Tongue (tissue), 2 donors: Measurements from ENCODE around the gene GID8. TPM values are rescaled to one million over a fixed set of nuclear protein-coding genes. Genes with fewer than 3 reads are reported as not detected.
"Not testable (repeated sequence)": the region's sequence is repeated elsewhere in the genome, so short reads cannot be mapped to it uniquely, and the experiment has no call there.

ENCODE experiments used
- DNase-seq: peaks from one replicate; pipeline ENCODE4 v3.0.0-alpha.2; 2015
- total RNA-seq: library from RNA; depleted of rRNA; stranded (reverse); fragments of >200 nt; gene quantifications from one replicate; pipeline ENCODE4 v1.2.3, GENCODE V29; 2014

GID8 gene
- total RNA-seq, 1 donor from 2014 or later: 31.3 TPM

GRCh38 chr20:62958388-62959100 lies 20.6 kb downstream of the GID8 start:
- no peak for DNase-seq

GRCh38 chr20:62959101-62959971 lies 21.4 kb downstream of the GID8 start:
- no peak for DNase-seq

- no peak for DNase-seq
These were observed 22.1 kb downstream of the GID8 start for GRCh38 chr20:62959998-62960436.

GRCh38 chr20:62960446-62961309 lies 22.7 kb downstream of the GID8 start:
- not testable (repeated sequence) for DNase-seq

- no peak for DNase-seq
These were observed 23.4 kb downstream of the GID8 start for GRCh38 chr20:62961310-62961783.

- DNase-seq: no peak
These were observed 23.9 kb downstream of the GID8 start for GRCh38 chr20:62961799-62962198.

GRCh38 chr20:62962221-62962879 lies 24.4 kb downstream of the GID8 start:
- DNase-seq: no peak

- DNase-seq: no peak
These were observed 25.1 kb downstream of the GID8 start for GRCh38 chr20:62962891-62963613.

GRCh38 chr20:62963614-62964397 lies 25.9 kb downstream of the GID8 start:
- no peak for DNase-seq

- DNase-seq: no peak
These were observed 26.8 kb downstream of the GID8 start for GRCh38 chr20:62964700-62965099.

- no peak for DNase-seq
These were observed 27.4 kb downstream of the GID8 start for GRCh38 chr20:62965363-62965771.

GRCh38 chr20:62966212-62967148 lies 28.5 kb downstream of the GID8 start:
- DNase-seq: no peak

GRCh38 chr20:62967149-62967501 lies 29.2 kb downstream of the GID8 start:
- DNase-seq: no peak

GRCh38 chr20:62967628-62968351 lies 29.8 kb downstream of the GID8 start:
- no peak for DNase-seq

GRCh38 chr20:62968378-62969178 lies 30.6 kb downstream of the GID8 start:
- peak; percentile 42 for DNase-seq

GRCh38 chr20:62969179-62969760 lies 31.3 kb downstream of the GID8 start:
- no peak for DNase-seq

- DNase-seq: no peak
These were observed 32.0 kb downstream of the GID8 start for GRCh38 chr20:62969939-62970306.
